Measurements from ENCODE around the gene PER2. TPM values are rescaled to one million over a fixed set of nuclear protein-coding genes. Genes with fewer than 3 reads are reported as not detected.

PER2 gene
- total and polyA plus RNA-seq, 2 of the 13 experiments (the other 11 are each of a cell fraction or from before 2014, with no cell fraction given): 5.1 to 9.4 TPM

GRCh38 chr2:238320246-238320647 is 31.8 kb upstream of the PER2 start, which contains the start of gene TRAF3IP1 (continued):
- TF ChIP-seq YY1 (IDR thresholded peaks at IDR 0.05; ENCODE audit: insufficient read depth, insufficient replicate concordance, low read depth, low read length) (peak; percentile 54), SP4 (CRISPR knock-in tag; IDR thresholded peaks at IDR 0.05) (peak; percentile 88), ZKSCAN8 (CRISPR knock-in tag; IDR thresholded peaks at IDR 0.05; ENCODE audit: borderline replicate concordance) (no peak), CENPT (CRISPR knock-in tag; IDR thresholded peaks at IDR 0.05; ENCODE audit: low read depth) (no peak), PITX1 (CRISPR knock-in tag; IDR thresholded peaks at IDR 0.05) (0 out of 2 replicates have a peak, but pooled peaks have one; percentile 46), GTF2F1 (IDR thresholded peaks at IDR 0.05; ENCODE audit: low read length) (no peak), SPEN (CRISPR knock-in tag; IDR thresholded peaks at IDR 0.05; ENCODE audit: low read depth) (peak; percentile 68), TRIM22 (IDR thresholded peaks at IDR 0.05) (no peak), ZNF800 (CRISPR knock-in tag; IDR thresholded peaks at IDR 0.05) (0 out of 2 replicates have a peak, but pooled peaks have one; percentile 57), RAD21 (CRISPR knock-in tag; IDR thresholded peaks at IDR 0.05) (peak; percentile 14; the same call in 1 of the 2 replicates), ZNF614 (CRISPR knock-in tag; IDR thresholded peaks at IDR 0.05; ENCODE audit: borderline replicate concordance) (0 out of 2 replicates have a peak, but pooled peaks have one; percentile 36), BORCS8-MEF2B (CRISPR knock-in tag; IDR thresholded peaks at IDR 0.05) (no peak), THAP8 (CRISPR knock-in tag; IDR thresholded peaks at IDR 0.05; ENCODE audit: borderline replicate concordance) (no peak), REPIN1 (CRISPR knock-in tag; IDR thresholded peaks at IDR 0.05; ENCODE audit: borderline replicate concordance, low read depth) (no peak), ATRX (CRISPR knock-in tag; IDR thresholded peaks at IDR 0.05; ENCODE audit: borderline replicate concordance) (no peak), SOX5 (CRISPR knock-in tag; IDR thresholded peaks at IDR 0.05; ENCODE audit: borderline replicate concordance) (peak; percentile 43; the same call in 1 of the 2 replicates), SRF (IDR thresholded peaks at IDR 0.05; ENCODE audit: low read depth, low read length) (no peak), ZFP82 (CRISPR knock-in tag; IDR thresholded peaks at IDR 0.05; ENCODE audit: borderline replicate concordance) (no peak), KLF16 (CRISPR knock-in tag; IDR thresholded peaks at IDR 0.05) (peak in 1 of 2 experiments; percentile 39; a peak in 1 of 4 replicates), MIER3 (CRISPR knock-in tag; IDR thresholded peaks at IDR 0.05; ENCODE audit: borderline replicate concordance) (0 out of 2 replicates have a peak, but pooled peaks have one; percentile 15), PLSCR1 (CRISPR knock-in tag; IDR thresholded peaks at IDR 0.05; ENCODE audit: borderline replicate concordance) (no peak), RFXAP (CRISPR knock-in tag; IDR thresholded peaks at IDR 0.05; ENCODE audit: borderline replicate concordance) (0 out of 2 replicates have a peak, but pooled peaks have one; percentile 22), RFX3 (CRISPR knock-in tag; IDR thresholded peaks at IDR 0.05) (peak; percentile 86), XRCC5 (optimal IDR thresholded peaks at IDR 0.05; ENCODE audit: low read length) (peak; percentile 41), MED13 (CRISPR knock-in tag; IDR thresholded peaks at IDR 0.05) (no peak), ZNF691 (CRISPR knock-in tag; IDR thresholded peaks at IDR 0.05; ENCODE audit: borderline replicate concordance, low read depth) (no peak; the same call in 1 of the 2 replicates)
